A549 treated with AZD2906 at 1 μM for 4 hours (cell line): ENCODE results near the gene SUPT5H. TPM values are rescaled to one million over a fixed set of nuclear protein-coding genes. Genes with fewer than 3 reads are reported as not detected.

ENCODE experiments used
- total RNA-seq: library from RNA; stranded (reverse); fragments of 200-300 nt; extraction: Qiagen RNA extraction; gene quantifications from 5 replicates; pipeline ENCODE4 v1.2.3, GENCODE V29; 2022

Gene SUPT5H
- total RNA-seq, result 171 to 194 TPM (median 177 TPM) in 5 replicates

DNA sequence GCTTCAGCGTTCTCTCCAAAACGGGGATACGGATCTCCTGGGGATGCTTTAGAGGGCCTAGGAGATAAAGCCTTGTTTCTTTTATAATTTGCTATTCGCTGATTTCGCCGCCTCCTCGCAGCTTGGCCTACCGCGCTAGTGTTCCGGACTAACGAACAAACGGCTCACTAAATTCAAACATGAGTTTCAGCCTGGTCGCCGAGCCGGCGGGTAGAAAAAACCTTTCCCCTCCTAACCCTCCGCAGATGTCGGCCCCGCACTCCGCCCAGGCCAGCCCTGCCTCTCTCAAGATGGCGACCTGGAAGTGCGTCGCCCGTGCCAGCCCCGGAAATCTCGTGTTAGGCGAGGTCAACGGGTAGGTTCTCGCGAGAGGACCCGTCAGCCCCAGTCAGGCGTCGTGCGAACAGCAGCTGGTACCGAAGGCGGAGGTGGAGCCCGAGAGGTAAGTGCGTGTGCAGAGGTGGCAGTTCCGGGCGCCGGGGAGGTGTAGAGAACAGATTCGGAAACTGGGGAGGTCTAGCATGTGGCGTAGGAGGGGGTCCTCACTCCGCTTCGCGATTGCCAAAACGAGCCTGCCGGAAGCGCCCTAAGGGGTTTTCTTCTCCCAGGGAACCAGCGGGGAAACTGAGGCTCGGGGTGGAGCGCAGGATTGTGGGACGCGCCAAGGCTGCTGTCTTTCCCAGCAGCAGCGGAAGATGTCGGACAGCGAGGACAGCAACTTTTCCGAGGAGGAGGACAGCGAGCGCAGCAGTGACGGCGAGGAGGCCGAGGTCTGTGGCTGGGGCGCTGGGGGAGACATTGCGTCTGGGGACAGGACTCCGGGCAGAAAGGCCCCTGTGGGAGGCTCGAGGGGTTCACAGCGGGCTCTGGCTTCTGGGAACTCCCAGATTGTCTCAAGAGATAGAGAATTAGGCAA lies at the start of gene SUPT5H:
Gene SUPT5H (plus strand): TSS at position 387 of the 916 bp plus-strand sequence. CDS start 309 bp downstream, at position 696.

DNA sequence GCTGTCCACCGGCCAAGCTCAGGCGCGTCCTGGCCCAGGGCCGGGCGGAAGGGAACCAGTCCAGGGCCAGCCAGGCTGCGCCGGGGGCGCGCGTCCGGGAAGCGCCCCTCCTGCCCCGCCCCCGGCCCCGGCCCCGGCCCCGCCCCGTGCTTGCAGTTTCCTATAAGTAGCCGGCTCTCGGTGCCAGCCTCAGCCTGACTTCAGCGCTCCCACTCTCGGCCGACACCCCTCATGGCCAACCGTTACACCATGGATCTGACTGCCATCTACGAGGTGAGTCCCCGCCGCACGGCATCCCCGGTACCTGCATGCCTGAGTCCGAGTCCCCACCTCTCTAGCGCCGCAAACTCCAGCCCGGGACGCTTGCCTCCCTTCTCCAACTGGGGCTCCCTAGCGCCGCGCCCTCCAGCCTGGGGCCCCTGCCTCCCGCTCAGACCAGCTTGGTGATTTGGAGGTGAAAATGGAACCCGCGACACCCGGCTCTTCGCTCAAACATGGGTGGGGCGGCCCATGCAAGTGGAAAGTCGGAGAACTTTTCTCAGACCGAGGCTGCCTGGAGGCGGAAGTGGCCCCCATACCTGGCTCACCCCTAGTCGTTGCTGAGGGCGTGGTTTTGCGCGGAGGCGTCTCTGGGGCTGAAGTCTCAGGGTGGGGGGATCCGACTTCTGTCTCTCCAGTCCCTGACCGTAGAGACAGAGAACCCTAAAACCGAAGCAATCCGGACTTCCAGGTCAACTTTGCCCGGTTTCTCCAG lies 38.5 kb upstream of the SUPT5H start, which contains the start of gene ZFP36:
Gene ZFP36 (plus strand): TSS at position 192 of the 754 bp plus-strand sequence. CDS start 58 bp downstream, at position 250.

DNA sequence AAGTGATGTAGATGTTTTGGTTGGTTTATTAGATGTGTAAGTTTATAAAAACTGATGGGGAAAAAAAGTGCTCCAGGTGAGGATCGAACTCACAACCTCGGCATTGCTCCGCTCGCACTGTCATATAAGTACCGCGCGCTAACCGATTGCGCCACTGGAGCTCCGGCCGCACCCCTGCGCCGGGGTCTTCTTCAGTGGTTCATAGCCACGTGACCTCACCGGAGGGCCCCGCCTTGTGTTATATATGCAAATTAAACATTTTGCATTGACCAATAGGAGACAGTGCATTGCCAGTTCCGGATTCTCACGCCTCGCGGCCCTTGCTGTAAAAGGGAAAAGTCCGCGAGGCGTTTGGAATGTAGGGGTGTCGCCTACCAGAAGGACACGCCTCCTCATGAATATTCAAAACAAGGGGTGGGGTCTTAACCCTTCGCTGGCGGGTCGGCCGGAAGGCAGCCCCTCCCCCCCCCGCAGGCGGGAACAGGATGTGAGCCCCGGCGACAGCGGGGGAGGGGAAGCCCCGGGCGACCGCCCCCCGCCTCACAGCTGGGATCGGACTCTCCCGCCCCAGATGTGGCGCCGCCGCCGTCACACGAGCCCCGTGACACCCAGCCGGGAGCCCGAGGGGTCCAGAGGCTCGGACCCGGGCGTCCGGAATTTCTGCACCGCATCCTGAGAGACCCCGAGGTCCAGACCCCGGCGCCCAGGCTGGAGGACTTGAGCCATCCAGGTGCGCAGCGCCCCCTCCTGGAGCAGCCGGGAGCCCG lies 33.1 kb upstream of the SUPT5H start, which contains the start of gene PLEKHG2:
Gene PLEKHG2 (plus strand): TSS at position 570 of the 767 bp plus-strand sequence. CDS start 1,418 bp downstream, outside the sequence.

DNA sequence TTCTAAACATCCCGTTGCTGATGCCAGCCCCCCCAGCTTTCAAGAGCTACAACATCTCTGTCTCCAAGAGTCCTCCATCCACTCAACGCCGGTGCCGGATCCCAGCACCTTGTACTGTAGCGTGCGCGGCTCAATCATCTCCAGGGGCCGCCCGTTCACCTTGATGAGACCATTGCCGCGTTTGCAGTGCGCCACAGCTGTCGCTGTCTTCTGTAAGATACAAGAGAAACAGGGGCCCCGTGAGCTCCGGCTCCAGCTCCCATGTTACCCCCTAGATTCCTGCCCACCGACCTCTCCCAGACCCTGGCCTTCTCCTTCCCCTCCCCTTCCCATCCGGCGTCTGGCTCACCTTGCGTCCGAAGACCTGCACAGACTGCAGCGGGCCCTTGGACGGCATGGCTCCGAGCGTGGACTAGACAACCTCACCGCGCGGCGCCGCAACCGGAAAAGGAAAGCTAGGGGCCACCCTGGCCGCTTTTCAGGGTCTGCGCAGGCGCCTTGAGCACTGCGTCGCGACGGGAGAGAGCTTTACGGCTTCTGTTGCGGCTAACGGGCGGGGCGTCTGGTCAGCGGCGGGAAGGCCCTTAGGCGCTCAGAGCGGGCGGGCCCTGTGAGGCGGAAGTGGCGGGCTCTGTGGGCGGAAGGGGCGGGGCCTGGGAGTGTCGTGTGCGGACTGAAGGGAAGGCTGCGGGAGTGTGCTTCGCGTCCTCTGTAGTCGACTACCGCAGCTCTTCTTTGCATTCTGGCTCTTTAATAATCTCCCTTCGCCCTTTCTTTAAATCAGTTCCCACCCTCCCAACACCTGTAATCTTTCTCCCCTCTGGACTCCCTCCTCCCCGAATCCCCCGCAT lies 9.7 kb upstream of the SUPT5H start, which contains the start of gene RPS16:
Gene RPS16 (minus strand): TSS at position 451 of the 851 bp plus-strand sequence. CDS start 54 bp downstream, at position 397.

DNA sequence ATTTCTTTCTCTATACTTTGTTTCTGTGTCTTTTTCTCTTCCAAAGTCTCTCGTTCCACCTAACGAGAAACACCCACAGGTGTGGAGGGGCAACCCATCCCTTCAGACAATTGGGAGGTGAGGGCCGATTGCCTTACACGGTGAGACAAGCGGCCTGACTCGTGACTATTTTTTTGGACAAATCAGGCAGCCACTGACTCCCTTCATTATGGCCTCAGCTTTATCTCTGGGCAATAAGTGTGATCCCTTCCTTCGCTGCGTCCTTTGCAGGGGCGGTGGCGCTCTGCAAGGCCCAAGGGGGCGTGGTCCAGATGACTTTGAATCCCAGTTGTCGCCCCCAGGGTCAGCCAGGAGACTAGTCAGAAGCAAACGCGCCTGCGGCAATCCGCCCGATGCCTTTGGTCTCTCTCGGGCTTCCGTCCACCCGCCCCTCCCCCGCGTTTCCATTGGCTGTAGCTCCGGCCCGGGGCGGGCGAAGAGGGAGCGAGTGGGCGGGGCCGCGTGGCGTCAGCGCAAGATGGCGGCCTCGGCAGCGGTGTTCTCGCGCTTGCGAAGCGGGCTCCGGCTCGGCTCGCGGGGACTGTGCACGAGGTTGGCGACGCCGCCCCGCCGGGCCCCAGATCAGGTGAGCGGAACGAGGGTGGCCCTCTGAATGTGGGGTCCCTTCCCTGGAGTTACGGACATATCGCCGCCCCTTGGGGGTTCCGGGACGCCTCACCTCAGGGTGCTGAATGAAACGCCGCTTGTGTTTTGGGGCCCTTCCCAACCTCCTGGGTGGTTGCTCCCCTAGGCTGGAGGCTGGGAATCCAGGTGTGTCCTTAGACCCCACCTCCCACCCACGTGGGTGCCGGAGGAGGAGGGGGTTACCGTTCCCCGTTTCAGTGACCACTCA lies 35.2 kb downstream of the SUPT5H start, which contains the start of gene TIMM50:
Gene TIMM50 (plus strand): TSS at position 502 of the 892 bp plus-strand sequence. CDS start 16 bp downstream, at position 518.

DNA sequence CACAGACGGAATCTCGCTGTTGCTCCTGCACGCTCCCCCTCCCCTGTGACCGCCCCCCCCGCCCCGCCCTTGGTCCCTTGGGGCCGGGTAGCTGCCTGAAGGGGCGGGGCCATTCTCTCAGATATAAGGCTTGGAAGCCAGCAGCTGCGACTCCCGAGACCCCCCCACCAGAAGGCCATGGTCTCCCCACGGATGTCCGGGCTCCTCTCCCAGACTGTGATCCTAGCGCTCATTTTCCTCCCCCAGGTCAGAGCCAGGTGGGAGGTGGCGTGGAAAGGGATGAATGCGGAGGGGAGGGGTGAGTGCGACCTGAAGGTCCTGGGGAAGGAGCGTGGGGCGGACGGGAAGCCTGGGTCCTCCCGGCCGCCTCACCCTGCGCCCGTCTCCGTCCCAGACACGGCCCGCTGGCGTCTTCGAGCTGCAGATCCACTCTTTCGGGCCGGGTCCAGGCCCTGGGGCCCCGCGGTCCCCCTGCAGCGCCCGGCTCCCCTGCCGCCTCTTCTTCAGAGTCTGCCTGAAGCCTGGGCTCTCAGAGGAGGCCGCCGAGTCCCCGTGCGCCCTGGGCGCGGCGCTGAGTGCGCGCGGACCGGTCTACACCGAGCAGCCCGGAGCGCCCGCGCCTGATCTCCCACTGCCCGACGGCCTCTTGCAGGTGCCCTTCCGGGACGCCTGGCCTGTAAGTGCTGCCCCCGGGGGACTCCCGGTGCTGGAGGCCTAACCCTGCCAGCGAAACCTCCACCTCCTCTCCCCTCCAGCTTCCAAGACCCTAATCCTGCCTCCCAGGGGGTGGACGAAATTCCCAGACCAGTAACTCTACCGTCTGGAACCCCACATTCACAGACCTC lies 53.6 kb downstream of the SUPT5H start, which contains the start of gene DLL3:
Gene DLL3 (plus strand): TSS at position 150 of the 845 bp plus-strand sequence. CDS start 28 bp downstream, at position 178.

DNA sequence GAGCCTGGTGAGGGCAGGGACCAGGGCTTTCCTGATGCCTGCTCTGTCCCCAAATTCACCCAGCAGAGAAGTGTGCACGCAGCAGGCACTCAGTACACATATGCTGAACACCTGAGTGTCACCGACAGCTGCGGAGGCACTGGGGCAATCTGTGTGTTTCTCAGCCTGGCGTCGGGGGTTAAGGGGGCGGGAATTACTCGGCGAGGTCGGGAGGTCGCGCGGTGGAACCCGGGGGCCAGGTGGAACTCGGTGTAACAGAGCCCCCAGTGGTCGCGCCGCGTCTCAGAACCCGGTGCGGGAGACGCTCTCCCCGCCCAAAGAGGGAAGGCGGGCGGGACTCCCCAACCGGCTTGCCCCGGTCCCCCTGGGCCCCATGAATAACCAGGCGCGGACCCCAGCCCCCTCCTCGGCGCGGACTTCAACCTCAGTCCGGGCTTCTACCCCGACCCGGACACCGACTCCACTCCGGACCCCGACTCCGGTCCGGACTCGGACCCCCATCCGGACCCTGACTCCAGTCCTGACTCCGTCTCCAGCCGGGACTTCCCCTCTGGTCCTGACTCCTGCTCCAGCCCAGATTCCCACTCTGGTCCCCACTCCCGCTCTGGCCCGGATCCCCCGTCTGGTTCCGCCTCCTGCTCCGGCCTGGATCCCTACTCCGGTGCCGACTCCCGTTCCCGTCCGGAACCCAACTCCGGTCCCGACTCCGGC lies 69.6 kb downstream of the SUPT5H start, which contains the start of gene SELENOV:
Gene SELENOV (plus strand): TSS at position 300 of the 711 bp plus-strand sequence. CDS start 74 bp downstream, at position 374.

Other genes with a start within 250 kb of the SUPT5H start
- 1.0 to 2.0 TPM (median 1.4 TPM) in 5 replicates for gene NCCRP1, start 248.6 kb upstream of the SUPT5H start, total RNA-seq
- gene SYCN, start 241.3 kb upstream of the SUPT5H start, total RNA-seq, result not detected in 5 replicates
- gene IFNL3, start 200.6 kb upstream of the SUPT5H start, total RNA-seq, result not detected in 5 replicates
- not detected in 5 replicates for gene IFNL4, start 196.7 kb upstream of the SUPT5H start, total RNA-seq
- not detected in 5 replicates for gene IFNL2, start 177.2 kb upstream of the SUPT5H start, total RNA-seq
- 0.11 TPM in 1 of 5 replicates, not detected in the others for gene IFNL1, start 149.2 kb upstream of the SUPT5H start, total RNA-seq
- 7.1 to 10.3 TPM (median 9.5 TPM) in 5 replicates for gene LRFN1, start 124.7 kb upstream of the SUPT5H start, total RNA-seq
- 0.27 to 0.55 TPM (median 0.44 TPM) in 5 replicates for gene GMFG, start 109.5 kb upstream of the SUPT5H start, total RNA-seq
- gene SAMD4B, start 103.2 kb upstream of the SUPT5H start, total RNA-seq, result 118 to 175 TPM (median 163 TPM) in 5 replicates
- 73.9 to 76.7 TPM (median 75.8 TPM) in 5 replicates for gene PAF1, start 54.5 kb upstream of the SUPT5H start, total RNA-seq
- 72.3 to 77.0 TPM (median 74.1 TPM) in 5 replicates for gene MED29, start 54.2 kb upstream of the SUPT5H start, total RNA-seq
- 193 to 296 TPM (median 229 TPM) in 5 replicates for gene ZFP36, start 38.7 kb upstream of the SUPT5H start, total RNA-seq
- 81.1 to 117 TPM (median 104 TPM) in 5 replicates for gene PLEKHG2, start 32.9 kb upstream of the SUPT5H start, total RNA-seq
- gene RPS16, start 9.6 kb upstream of the SUPT5H start, total RNA-seq, result 6,355 to 7,942 TPM (median 7,642 TPM) in 5 replicates
- gene TIMM50, start 35.3 kb downstream of the SUPT5H start, total RNA-seq, result 176 to 224 TPM (median 211 TPM) in 5 replicates
- gene DLL3, start 53.4 kb downstream of the SUPT5H start, total RNA-seq, result 6.9 to 11.1 TPM (median 10.3 TPM) in 5 replicates
- not detected in 5 replicates for gene SELENOV, start 69.6 kb downstream of the SUPT5H start, total RNA-seq
- gene EID2B, start 87.3 kb downstream of the SUPT5H start, total RNA-seq, result 6.5 to 9.7 TPM (median 7.7 TPM) in 5 replicates
- 32.7 to 45.7 TPM (median 42.6 TPM) in 5 replicates for gene EID2, start 94.6 kb downstream of the SUPT5H start, total RNA-seq
- not detected in 5 replicates for gene LGALS13, start 156.9 kb downstream of the SUPT5H start, total RNA-seq
- gene LGALS16, start 210.3 kb downstream of the SUPT5H start, total RNA-seq, result not detected in 5 replicates